GM18499 (cell line): ENCODE results near the gene CACNG6.
"Not testable (repeated sequence)": the region's sequence is repeated elsewhere in the genome, so short reads cannot be mapped to it uniquely, and the experiment has no call there.

Source experiments
- ATAC-seq: cut with Tn5 transposase; IDR thresholded peaks from one replicate; pipeline ENCODE4 v1.9.1; 2021; ENCODE audit warnings: moderate number of reproducible peaks; ENCODE audit not compliant: insufficient read depth, unreplicated experiment

The CACNG6 gene

GRCh38 chr19:53991224-53992113 is at the start of gene CACNG6:
Gene CACNG6 (plus strand): TSS chr19:53991637. CDS start chr19:53992878, 1,241 bp downstream.
- ATAC-seq: no peak

- no peak for ATAC-seq
Measured at GRCh38 chr19:53942001-53942786, 49.2 kb upstream of the CACNG6 start.

GRCh38 chr19:53944416-53944815 is 47.0 kb upstream of the CACNG6 start:
- ATAC-seq: no peak

- no peak for ATAC-seq
Measured at GRCh38 chr19:53944933-53945332, 46.5 kb upstream of the CACNG6 start.

GRCh38 chr19:53945441-53945840 is 46.0 kb upstream of the CACNG6 start:
- ATAC-seq: no peak

- no peak for ATAC-seq
Measured at GRCh38 chr19:53945998-53946397, 45.4 kb upstream of the CACNG6 start.

GRCh38 chr19:53947624-53948023 is 43.8 kb upstream of the CACNG6 start:
- ATAC-seq: no peak

GRCh38 chr19:53948611-53949010 is 42.8 kb upstream of the CACNG6 start:
- ATAC-seq: not testable (repeated sequence)

- no peak for ATAC-seq
Measured at GRCh38 chr19:53951436-53951835, 40.0 kb upstream of the CACNG6 start.

- ATAC-seq: no peak
Measured at GRCh38 chr19:53951947-53952346, 39.5 kb upstream of the CACNG6 start.

GRCh38 chr19:53953383-53953782 is 38.1 kb upstream of the CACNG6 start:
- ATAC-seq: no peak

- no peak for ATAC-seq
Measured at GRCh38 chr19:53957448-53958167, 33.8 kb upstream of the CACNG6 start.

- no peak for ATAC-seq
Measured at GRCh38 chr19:53958168-53958571, 33.3 kb upstream of the CACNG6 start.

GRCh38 chr19:53958823-53959757 is 32.3 kb upstream of the CACNG6 start:
- ATAC-seq: no peak

- ATAC-seq: no peak
Measured at GRCh38 chr19:53960187-53960586, 31.2 kb upstream of the CACNG6 start.

GRCh38 chr19:53960886-53961285 is 30.6 kb upstream of the CACNG6 start:
- no peak for ATAC-seq

- no peak for ATAC-seq
Measured at GRCh38 chr19:53961523-53962356, 29.7 kb upstream of the CACNG6 start.

- ATAC-seq: no peak
Measured at GRCh38 chr19:53962887-53963431, 28.5 kb upstream of the CACNG6 start, which contains the start of gene CACNG8. Gene CACNG8 (plus strand): TSS chr19:53962937.
